Activated T-cell treated with anti-CD3 and anti-CD28 coated beads for 24 hours (primary cell): ENCODE data around the gene TIMM17B.

Experiments
- DNase-seq: peaks from one replicate; pipeline ENCODE4 v3.0.0-alpha.2; 2020; ENCODE audit warnings: low read depth

Gene TIMM17B

GRCh38 chrX:48918643-48919340 lies 21.2 kb upstream of the TIMM17B start, which contains the start of gene PIM2:
Gene PIM2 (minus strand): TSS chrX:48919024. CDS start chrX:48918834, 190 bp downstream.
- DNase-seq: peak; percentile 83

- DNase-seq: no peak
Measured at GRCh38 chrX:48918301-48918642, 20.7 kb upstream of the TIMM17B start.

- peak; percentile 78 for DNase-seq
Measured at GRCh38 chrX:48917139-48918001, 19.8 kb upstream of the TIMM17B start.

- no peak for DNase-seq
Measured at GRCh38 chrX:48914593-48915493, 17.3 kb upstream of the TIMM17B start.

GRCh38 chrX:48913605-48914366 lies 16.2 kb upstream of the TIMM17B start:
- no peak for DNase-seq

GRCh38 chrX:48911412-48912182 lies 14.0 kb upstream of the TIMM17B start, which contains the start of gene SLC35A2:
Gene SLC35A2 (minus strand): TSS chrX:48911646. CDS start chrX:48911636, 10 bp downstream.
- DNase-seq: peak; percentile 79

- no peak for DNase-seq
Measured at GRCh38 chrX:48910926-48911411, 13.4 kb upstream of the TIMM17B start.

- DNase-seq: no peak
Measured at GRCh38 chrX:48909703-48910294, 12.2 kb upstream of the TIMM17B start.

GRCh38 chrX:48908600-48908999 lies 11.0 kb upstream of the TIMM17B start:
- DNase-seq: no peak

- DNase-seq: no peak
Measured at GRCh38 chrX:48905090-48905790, 7.7 kb upstream of the TIMM17B start.

GRCh38 chrX:48904626-48905025 lies 7.1 kb upstream of the TIMM17B start:
- no peak for DNase-seq

GRCh38 chrX:48904180-48904579 lies 6.6 kb upstream of the TIMM17B start:
- no peak for DNase-seq

- DNase-seq: no peak
Measured at GRCh38 chrX:48903290-48903689, 5.7 kb upstream of the TIMM17B start.

- DNase-seq: no peak
Measured at GRCh38 chrX:48902776-48903175, 5.2 kb upstream of the TIMM17B start.

- DNase-seq: no peak
Measured at GRCh38 chrX:48902135-48902534, 4.6 kb upstream of the TIMM17B start.

GRCh38 chrX:48901069-48901468 lies 3.5 kb upstream of the TIMM17B start:
- DNase-seq: no peak

GRCh38 chrX:48899078-48899410 lies 1.5 kb upstream of the TIMM17B start:
- DNase-seq: no peak

- DNase-seq: peak; percentile 48
Measured at GRCh38 chrX:48897157-48897624, 377 bp downstream of the TIMM17B start.

- no peak for DNase-seq
Measured at GRCh38 chrX:48896611-48897011, 957 bp downstream of the TIMM17B start.
